Calu3 (cell line): ENCODE measurements around the gene CBX4. TPM values are rescaled to one million over a fixed set of nuclear protein-coding genes. Genes with fewer than 3 reads are reported as not detected.

ENCODE experiments used
- BruUV-seq: library from RNA; stranded (reverse); fragments of 400-500 nt; replicated peaks from 2 replicates; lab custom pipeline; 2021; lab: Mats Ljungman, UMichigan
- CTCF ChIA-PET: fragments of 300-600 bp; sonication (Branson Sonifier 250); formaldehyde crosslinking; loops from one replicate; lab custom pipeline; 2022; ENCODE audit warnings: antibody characterized with exemption; lab: Charles Lee
- DNase-seq: peaks from one replicate; pipeline ENCODE4 v3.0.0; 2022
- H3K27ac Mint-ChIP-seq: one replicate; pipeline ENCODE4 v1.8.0; 2022; ENCODE audit warnings: mixed read lengths; ENCODE audit not compliant: unreplicated experiment
- H3K27me3 Mint-ChIP-seq: one replicate; pipeline ENCODE4 v1.8.0; 2022; ENCODE audit warnings: mixed read lengths; ENCODE audit not compliant: unreplicated experiment
- H3K36me3 Mint-ChIP-seq: one replicate; pipeline ENCODE4 v1.8.0; 2022; ENCODE audit warnings: mild to moderate bottlenecking, moderate library complexity, mixed read lengths; ENCODE audit not compliant: insufficient read depth, unreplicated experiment
- H3K4me1 Mint-ChIP-seq: one replicate; pipeline ENCODE4 v1.8.0; 2022; ENCODE audit warnings: mild to moderate bottlenecking, low read depth, mixed read lengths; ENCODE audit not compliant: unreplicated experiment
- H3K4me3 Mint-ChIP-seq: one replicate; pipeline ENCODE4 v1.8.0; 2022; ENCODE audit warnings: mild to moderate bottlenecking, low read depth, moderate library complexity, mixed read lengths; ENCODE audit not compliant: unreplicated experiment
- H3K9me3 Mint-ChIP-seq: one replicate; pipeline ENCODE4 v1.8.0; 2022; ENCODE audit warnings: low read depth, mixed read lengths; ENCODE audit not compliant: unreplicated experiment
- CTCF ChIP-seq: fragments of 200-600 bp; IDR thresholded peaks from one replicate; pipeline ENCODE4 v1.8.0; 2022; ENCODE audit warnings: antibody characterized with exemption; ENCODE audit not compliant: unreplicated experiment
- intact Hi-C: fragments of 100-400 bp; cut with micrococcal nuclease; formaldehyde crosslinking; loops from one replicate; pipeline ENCODE4 v1.10.0; 2022; ENCODE audit not compliant: unreplicated experiment
- total RNA-seq: library from RNA; stranded (reverse); gene quantifications from 2 replicates; pipeline ENCODE4 v1.2.3, GENCODE V29; 2022

CBX4 gene
- total RNA-seq, 1 experiment from 2014 or later: 40.2 TPM

GRCh38 chr17:79804856-79805696 lies 34.2 kb downstream of the CBX4 start:
- CTCF ChIA-PET: interaction anchor here (0.6 to 2.0 kb wide), 3 partner anchors 8 to 34 kb away, joined by 3 to 9 read pairs (median 4); partner anchors contain the start of genes CBX4 and CBX8
- H3K27ac Mint-ChIP-seq: no peak overlapping the region
- peaks cover 19% of the 10 kb centered on the region for H3K36me3 Mint-ChIP-seq
- no peaks in the 10 kb centered on the region for H3K9me3 Mint-ChIP-seq
- H3K4me1 Mint-ChIP-seq: peaks cover 26% of the 10 kb centered on the region
- intact Hi-C loops: loop anchor here (5.0 kb wide), 2 partner anchors 47 to 182 kb away; no protein-coding TSS in a partner anchor
- TF ChIP-seq CTCF: no peak
- H3K4me3 Mint-ChIP-seq: no peak overlapping the region
- BruUV-seq: no TSS peak
- no peak for DNase-seq
- peaks cover 78% of the 10 kb centered on the region for H3K27me3 Mint-ChIP-seq

- CTCF ChIA-PET: interaction anchor here (0.6 kb wide), 1 partner anchor 35 kb away, joined by 3 read pairs; the partner anchor contains the start of gene CBX4
- no peak for TF ChIP-seq CTCF
- BruUV-seq: no TSS peak
- H3K36me3 Mint-ChIP-seq: peaks cover 12% of the 10 kb centered on the region
- peak overlapping the region; percentile 40 for H3K4me3 Mint-ChIP-seq
- peaks cover 32% of the 10 kb centered on the region for H3K4me1 Mint-ChIP-seq
- no peaks in the 10 kb centered on the region for H3K9me3 Mint-ChIP-seq
- H3K27ac Mint-ChIP-seq: no peak overlapping the region
- DNase-seq: no peak
- H3K27me3 Mint-ChIP-seq: peaks cover 87% of the 10 kb centered on the region
- intact Hi-C loops: no loop called here
Observed at GRCh38 chr17:79803997-79804855, 35.0 kb downstream of the CBX4 start.

- no TSS peak for BruUV-seq
- Mint-ChIP-seq H3K36me3 (peaks cover 5% of the 10 kb centered on the region), H3K9me3 (no peaks in the 10 kb centered on the region), H3K4me1 (peaks cover 25% of the 10 kb centered on the region), H3K27me3 (peaks cover 94% of the 10 kb centered on the region), H3K4me3 (no peak overlapping the region), H3K27ac (no peak overlapping the region)
- no peak for TF ChIP-seq CTCF
- intact Hi-C loops: no loop called here
- DNase-seq: no peak
- CTCF ChIA-PET: no interaction called here
Observed at GRCh38 chr17:79803421-79803996, 35.7 kb downstream of the CBX4 start.

GRCh38 chr17:79802736-79803420 lies 36.4 kb downstream of the CBX4 start:
- peaks cover 99% of the 10 kb centered on the region for H3K27me3 Mint-ChIP-seq
- peaks cover 4% of the 10 kb centered on the region for H3K36me3 Mint-ChIP-seq
- H3K9me3 Mint-ChIP-seq: no peaks in the 10 kb centered on the region
- TF ChIP-seq CTCF: no peak
- no peak for DNase-seq
- H3K27ac Mint-ChIP-seq: no peak overlapping the region
- intact Hi-C loops: no loop called here
- H3K4me3 Mint-ChIP-seq: no peak overlapping the region
- H3K4me1 Mint-ChIP-seq: peaks cover 22% of the 10 kb centered on the region
- CTCF ChIA-PET: no interaction called here
- no TSS peak for BruUV-seq
